Ovary (tissue), 9 donors: ENCODE measurements around the gene PDCD6IP. TPM values are rescaled to one million over a fixed set of nuclear protein-coding genes. Genes with fewer than 3 reads are reported as not detected.

Source experiments
- DNase-seq, 5 donors: peaks; one replicate each; pipeline ENCODE4 v3.0.0-alpha.2; 2019 to 2020
- H3K27ac ChIP-seq, 2 donors: fragments of 200-600 bp; one replicate each; pipeline versions ENCODE4 v1.5.1 to v1.8.0; 2019 to 2022
- H3K27me3 ChIP-seq: fragments of 200-600 bp; one replicate; pipeline ENCODE4 v1.8.0; 2022
- H3K36me3 ChIP-seq: fragments of 200-600 bp; sonication (generic); one replicate; pipeline ENCODE4 v1.5.1; 2019
- H3K4me1 ChIP-seq: one replicate; pipeline ENCODE4 v1.8.1; 2013; ENCODE audit warnings: mild to moderate bottlenecking, moderate library complexity; ENCODE audit not compliant: insufficient read depth
- H3K4me3 ChIP-seq: fragments of 200-600 bp; sonication (generic); one replicate; pipeline ENCODE4 v1.5.1; 2017
- H3K9me3 ChIP-seq, 2 donors: fragments of 200-600 bp in 1 of 2; sonication (generic) in 1 of 2; one replicate each; pipeline versions ENCODE4 v1.5.1 to v1.8.1; 2013 to 2019; ENCODE audit warnings: mild to moderate bottlenecking in 1 of 2, moderate library complexity in 1 of 2
- EP300 ChIP-seq: sonication (generic); formaldehyde crosslinking; IDR thresholded peaks from one replicate; pipeline ENCODE4 v1.6.1; 2017; ENCODE audit warnings: antibody characterized with exemption
- POLR2A ChIP-seq: fragments of 450-650 bp; IDR thresholded peaks from one replicate; pipeline ENCODE4 v1.6.1; 2017; ENCODE audit warnings: antibody characterized with exemption, mild to moderate bottlenecking, moderate library complexity
- WGBS, 3 donors: extraction: QIAGEN DNeasy Blood & Tissue Kit in 1 of 3; methylation state at CpG; one replicate each; pipeline versions ENCODE4 v1.1.5 to v1.1.7; 2013 to 2017; 5-methylcytosine and 5-hydroxymethylcytosine counted together
- intact Hi-C, 4 donors: fragments of 100-400 bp; cut with DNase I; formaldehyde crosslinking; loops; one replicate each; pipeline versions ENCODE4 v1.11.0 to v1.15.1; 2022 to 2023
- polyA plus RNA-seq, 2 donors: library from polyadenylated mRNA; stranded (reverse); fragments of 200-250 nt in 1 of 2; fragments of 350-450 nt in 1 of 2; fragmentation: Illumina TruSeq in 1 of 2; extraction: RNeasy Lipid Tissue Mini Kit (QIAGEN cat#74804) in 1 of 2; gene quantifications; one replicate each; pipeline ENCODE4 v1.2.3, GENCODE V29; 2013 to 2014
- total RNA-seq, 7 donors: library from RNA; depleted of rRNA in 2 of 7; stranded (reverse); fragments of >200 nt in 2 of 7; fragmentation: NEBNext Ultra II Directional in 3 of 7; extraction: Animal tissue kit (Norgen Biotek cat#: 25700) in 3 of 7; gene quantifications; one replicate each; pipeline versions ENCODE4 v1.1.0 to v1.2.4, GENCODE V29; 2016 to 2023
- TF ChIP-seq, protein P1 (sequence below), 3 donors: fragments of 450-650 bp in 2 of 3; fragments of 200-600 bp in 1 of 3; IDR thresholded peaks; one replicate each; pipeline versions ENCODE4 v1.5.1 to v1.8.0; 2016 to 2022; ENCODE audit warnings: antibody characterized with exemption in 3 of 3, mild to moderate bottlenecking in 1 of 3
- donor health status: DM: no; HTN: no; CAD: no; lungs with moderate emphysema.
- donor health status: DM: no; HTN: no; CAD: no.
- donor health status: Bipolar disorder and iron deficiency.
- donor health status: DM: yes; HTN: yes; CAD: no.
- donor health status: DM: no; HTN: no; CAD: no.
- donor health status: DM: yes; HTN: yes; CAD: no.

Gene PDCD6IP
- total and polyA plus RNA-seq, 9 donors, result 40.0 to 166 (median 126) TPM

GRCh38 chr3:33823821-33824220 lies 25.4 kb downstream of the PDCD6IP start:
- 62 to 86% (median 75%) methylated on average over 1 of the region's 1 CpG for WGBS, 3 donors
- no peak for DNase-seq
- H3K27me3 ChIP-seq, result no peaks in the 10 kb centered on the region
- no peaks in the 10 kb centered on the region for H3K9me3 ChIP-seq
- intact Hi-C loops, result no loop called here
- no peaks in the 10 kb centered on the region for H3K36me3 ChIP-seq
- H3K4me3 ChIP-seq, result no peak overlapping the region
- TF ChIP-seq POLR2A (no peak), EP300 (no peak)
- TF ChIP-seq, protein P1, sequence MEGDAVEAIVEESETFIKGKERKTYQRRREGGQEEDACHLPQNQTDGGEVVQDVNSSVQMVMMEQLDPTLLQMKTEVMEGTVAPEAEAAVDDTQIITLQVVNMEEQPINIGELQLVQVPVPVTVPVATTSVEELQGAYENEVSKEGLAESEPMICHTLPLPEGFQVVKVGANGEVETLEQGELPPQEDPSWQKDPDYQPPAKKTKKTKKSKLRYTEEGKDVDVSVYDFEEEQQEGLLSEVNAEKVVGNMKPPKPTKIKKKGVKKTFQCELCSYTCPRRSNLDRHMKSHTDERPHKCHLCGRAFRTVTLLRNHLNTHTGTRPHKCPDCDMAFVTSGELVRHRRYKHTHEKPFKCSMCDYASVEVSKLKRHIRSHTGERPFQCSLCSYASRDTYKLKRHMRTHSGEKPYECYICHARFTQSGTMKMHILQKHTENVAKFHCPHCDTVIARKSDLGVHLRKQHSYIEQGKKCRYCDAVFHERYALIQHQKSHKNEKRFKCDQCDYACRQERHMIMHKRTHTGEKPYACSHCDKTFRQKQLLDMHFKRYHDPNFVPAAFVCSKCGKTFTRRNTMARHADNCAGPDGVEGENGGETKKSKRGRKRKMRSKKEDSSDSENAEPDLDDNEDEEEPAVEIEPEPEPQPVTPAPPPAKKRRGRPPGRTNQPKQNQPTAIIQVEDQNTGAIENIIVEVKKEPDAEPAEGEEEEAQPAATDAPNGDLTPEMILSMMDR (IDR thresholded peaks at IDR 0.05), result no peak
- H3K4me1 ChIP-seq, result no peaks in the 10 kb centered on the region
- no peak overlapping the region for H3K27ac ChIP-seq

DNA sequence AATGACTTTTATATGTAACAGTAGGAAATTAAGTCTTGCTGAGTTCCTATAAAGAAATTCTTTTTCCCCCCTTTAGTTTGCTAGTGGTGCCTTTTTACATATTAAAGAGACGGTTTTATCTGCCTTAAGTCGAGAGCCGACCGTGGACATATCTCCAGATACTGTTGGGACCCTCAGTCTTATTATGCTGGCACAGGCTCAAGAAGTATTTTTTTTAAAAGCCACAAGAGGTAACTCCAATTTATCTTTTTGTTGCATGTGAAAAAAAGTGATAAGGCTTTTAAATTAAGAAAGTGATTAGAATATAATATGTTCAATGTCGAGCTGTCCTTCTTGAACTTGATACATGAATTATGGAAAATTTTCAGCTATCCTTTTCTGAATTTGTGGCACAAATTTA lies 26.7 kb downstream of the PDCD6IP start:
- Histone ChIP-seq H3K4me3 (no peak overlapping the region), H3K9me3 (no peaks in the 10 kb centered on the region), H3K27me3 (no peaks in the 10 kb centered on the region), H3K36me3 (no peaks in the 10 kb centered on the region), H3K27ac (no peak overlapping the region), H3K4me1 (no peaks in the 10 kb centered on the region)
- 78 to 88% (median 81%) methylated on average over 5 of the region's 5 CpGs for WGBS, 3 donors
- intact Hi-C loops, result no loop called here
- no peak for DNase-seq
- TF ChIP-seq POLR2A (no peak), EP300 (no peak)
- TF ChIP-seq, protein P1 (IDR thresholded peaks at IDR 0.05), result no peak

DNA sequence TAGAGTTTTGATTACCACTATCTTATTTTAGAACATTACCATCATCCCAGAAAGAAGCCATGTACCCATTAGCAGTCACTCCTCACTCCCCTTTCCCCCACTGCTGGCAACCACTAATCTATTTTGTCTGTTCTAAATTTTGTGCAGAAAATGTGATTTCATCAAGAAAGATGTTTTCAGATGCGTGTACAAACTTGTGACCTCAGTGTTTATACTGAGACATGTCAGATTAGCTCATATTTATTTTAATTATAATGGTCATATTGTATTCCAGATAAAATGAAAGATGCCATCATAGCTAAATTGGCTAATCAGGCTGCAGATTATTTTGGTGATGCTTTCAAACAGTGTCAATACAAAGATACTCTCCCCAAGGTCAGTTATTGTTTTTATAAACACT lies 27.8 kb downstream of the PDCD6IP start:
- intact Hi-C loops, result no loop called here
- Histone ChIP-seq H3K4me1 (no peaks in the 10 kb centered on the region), H3K27me3 (no peaks in the 10 kb centered on the region), H3K36me3 (no peaks in the 10 kb centered on the region), H3K4me3 (no peak overlapping the region), H3K9me3 (no peaks in the 10 kb centered on the region), H3K27ac (no peak overlapping the region)
- WGBS, 3 donors, result 51 to 73% (median 71%) methylated on average over 1 of the region's 1 CpG
- TF ChIP-seq EP300 (no peak), POLR2A (no peak)
- TF ChIP-seq, protein P1 (IDR thresholded peaks at IDR 0.05), result no peak
- DNase-seq, result no peak

DNA sequence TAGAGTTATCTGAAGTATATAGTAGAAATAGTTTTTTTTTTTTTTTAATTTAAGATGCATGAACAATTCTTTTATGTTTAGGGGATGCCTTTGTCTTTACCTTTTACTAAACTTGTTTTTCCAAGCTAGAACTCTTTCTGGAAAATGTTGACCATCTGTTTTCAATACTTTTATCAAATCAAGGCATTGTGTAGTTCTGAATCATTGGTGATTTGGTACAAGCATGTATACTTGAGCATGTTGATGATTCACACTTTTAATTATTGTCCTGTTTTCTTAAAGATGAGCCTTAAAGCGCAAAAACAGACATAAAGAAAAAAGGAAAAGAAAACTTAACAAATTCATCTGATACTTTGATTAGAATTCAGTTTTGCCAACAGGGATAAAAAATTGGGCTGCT lies 28.3 kb downstream of the PDCD6IP start:
- Histone ChIP-seq H3K9me3 (no peaks in the 10 kb centered on the region), H3K27ac (no peak overlapping the region), H3K4me1 (no peaks in the 10 kb centered on the region), H3K27me3 (no peaks in the 10 kb centered on the region), H3K4me3 (no peak overlapping the region), H3K36me3 (no peaks in the 10 kb centered on the region)
- intact Hi-C loops, result no loop called here
- no peak for DNase-seq
- 94 to 100% (median 98%) methylated on average over 1 of the region's 1 CpG for WGBS, 3 donors
- no peak for TF ChIP-seq EP300
- no peak for TF ChIP-seq POLR2A
- TF ChIP-seq, protein P1 (IDR thresholded peaks at IDR 0.05), result no peak

DNA sequence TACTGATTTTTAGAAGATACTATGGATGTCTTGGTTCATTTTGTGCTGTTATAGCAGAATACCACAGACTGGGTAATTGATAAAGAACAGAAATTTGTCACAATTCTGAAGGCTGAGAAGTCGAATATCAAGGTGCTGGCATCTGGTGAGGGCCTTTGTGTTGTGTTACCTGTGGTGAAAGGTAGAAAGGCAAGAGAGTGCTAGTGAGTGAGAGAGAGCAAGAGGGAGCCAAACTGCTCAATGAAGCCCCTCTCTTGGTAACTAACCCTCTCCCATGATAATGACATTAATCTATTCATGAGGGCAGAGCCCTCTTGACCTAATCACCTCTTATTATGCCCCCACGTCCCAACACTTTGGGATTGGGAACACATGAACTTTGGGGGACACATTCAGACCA lies 31.3 kb downstream of the PDCD6IP start:
- intact Hi-C loops, result no loop called here
- TF ChIP-seq POLR2A, result no peak
- TF ChIP-seq, protein P1 (IDR thresholded peaks at IDR 0.05), result no peak
- Histone ChIP-seq H3K27me3 (no peaks in the 10 kb centered on the region), H3K36me3 (no peaks in the 10 kb centered on the region), H3K4me1 (no peaks in the 10 kb centered on the region), H3K9me3 (no peaks in the 10 kb centered on the region), H3K27ac (no peak overlapping the region), H3K4me3 (no peak overlapping the region)
- DNase-seq, result no peak
- WGBS, 3 donors, result 91 to 95% (median 94%) methylated on average over 2 of the region's 2 CpGs
